COR-L47 (cell line): ENCODE data around the gene CDK5R2.
A peak's percentile ranks its signal among the peaks of the same experiment; 100 is the strongest.

Experiments used
- DNase-seq: peaks from one replicate; lab custom pipeline; 2025; lab: John Stamatoyannopoulos, UW

CDK5R2 gene

DNA sequence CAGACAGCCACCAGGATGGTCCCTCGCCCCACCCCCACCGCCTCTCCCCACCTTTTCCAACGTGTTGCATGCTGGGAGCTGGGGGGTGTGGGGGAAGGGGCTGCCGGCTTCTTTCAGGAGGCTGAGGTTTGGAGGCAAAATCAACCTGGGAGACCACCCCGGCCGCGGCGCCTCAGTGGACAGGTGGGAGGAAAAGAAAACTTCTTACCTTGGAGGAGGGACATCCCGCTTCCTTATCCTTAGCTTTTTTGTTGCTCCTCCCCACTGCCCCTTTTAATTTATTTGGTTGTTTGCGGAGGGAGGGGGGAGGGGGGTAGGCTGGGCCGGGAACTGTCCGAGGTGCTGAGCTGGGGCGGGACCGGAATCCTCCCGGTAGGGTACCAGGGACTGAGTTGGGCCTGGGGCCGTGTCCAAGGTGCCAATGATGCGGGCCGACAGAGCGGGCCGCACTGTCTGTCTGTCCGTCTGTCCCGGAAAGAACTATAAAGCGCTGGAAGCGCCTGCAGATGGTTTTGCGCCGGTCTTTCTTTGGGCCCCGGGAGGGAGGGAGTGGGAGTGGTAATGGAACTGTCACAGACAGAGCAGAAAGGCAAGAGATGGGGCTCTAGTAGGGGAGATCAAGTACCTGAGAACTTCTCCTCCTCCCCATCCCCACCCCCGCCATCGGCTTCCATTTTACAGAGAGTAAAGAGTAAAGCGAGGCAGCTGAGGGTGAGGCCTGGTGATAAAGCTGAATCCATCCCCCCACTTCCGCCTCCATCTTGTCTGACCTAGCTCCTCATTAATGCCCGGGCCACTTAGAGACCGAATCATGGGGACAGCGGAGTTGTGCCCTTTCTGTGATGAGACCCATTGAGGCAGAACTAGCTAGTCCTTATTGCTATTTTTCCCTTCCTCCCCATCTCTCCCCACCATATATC, 2.4 kb downstream of the CDK5R2 start:
- peak; percentile 63 for DNase-seq

DNA sequence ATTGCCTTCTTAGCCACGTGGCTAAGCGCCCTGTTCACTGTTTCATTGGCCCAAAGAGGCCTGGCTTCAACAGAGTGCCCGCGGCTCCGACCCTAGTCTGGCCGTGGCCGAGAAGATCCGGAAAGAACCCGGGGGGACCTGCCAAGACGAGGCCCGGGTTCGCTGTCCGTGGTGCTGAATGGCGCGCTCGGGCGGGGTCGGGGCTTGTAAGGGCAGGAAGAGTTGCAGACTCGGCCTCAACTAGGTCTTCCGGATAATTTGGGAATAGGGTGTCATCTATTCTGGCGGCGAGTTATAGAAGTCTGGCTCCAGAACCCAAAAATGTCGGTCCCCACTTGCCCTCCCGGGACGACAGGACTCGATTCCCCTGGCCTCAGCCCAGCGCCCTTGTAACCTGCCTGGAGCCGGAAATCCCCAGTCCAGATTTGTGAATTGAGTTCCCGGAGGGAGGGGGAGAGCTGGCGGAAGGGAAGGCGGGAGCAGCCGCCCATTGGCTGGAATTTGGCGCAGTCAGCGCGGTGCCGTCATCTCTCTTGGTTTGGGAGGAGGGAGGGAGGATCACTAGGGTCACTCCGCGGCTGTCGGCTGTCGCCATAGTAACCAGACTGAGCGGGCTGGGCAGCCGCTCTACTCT, 3.5 kb downstream of the CDK5R2 start:
- peak; percentile 96 for DNase-seq

DNA sequence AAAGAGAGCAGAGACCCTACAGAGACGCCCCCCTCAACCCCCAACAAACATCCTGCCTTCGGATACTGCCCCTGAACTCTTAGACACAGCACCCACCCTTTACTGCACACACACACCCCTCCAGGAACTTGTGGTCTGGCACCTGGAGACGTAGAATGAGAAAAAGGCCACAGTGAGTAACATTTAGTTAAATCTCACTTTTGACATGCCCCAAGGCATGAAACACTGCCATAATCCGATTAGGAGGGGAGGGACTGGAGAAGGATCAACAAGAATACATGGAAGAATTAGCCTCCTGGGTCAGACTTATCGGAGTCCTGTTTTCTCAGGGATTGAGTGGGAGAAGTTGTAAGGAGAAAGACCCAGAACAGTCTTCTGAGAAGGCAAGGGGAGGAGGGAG, 4.1 kb downstream of the CDK5R2 start:
- DNase-seq = no peak

DNA sequence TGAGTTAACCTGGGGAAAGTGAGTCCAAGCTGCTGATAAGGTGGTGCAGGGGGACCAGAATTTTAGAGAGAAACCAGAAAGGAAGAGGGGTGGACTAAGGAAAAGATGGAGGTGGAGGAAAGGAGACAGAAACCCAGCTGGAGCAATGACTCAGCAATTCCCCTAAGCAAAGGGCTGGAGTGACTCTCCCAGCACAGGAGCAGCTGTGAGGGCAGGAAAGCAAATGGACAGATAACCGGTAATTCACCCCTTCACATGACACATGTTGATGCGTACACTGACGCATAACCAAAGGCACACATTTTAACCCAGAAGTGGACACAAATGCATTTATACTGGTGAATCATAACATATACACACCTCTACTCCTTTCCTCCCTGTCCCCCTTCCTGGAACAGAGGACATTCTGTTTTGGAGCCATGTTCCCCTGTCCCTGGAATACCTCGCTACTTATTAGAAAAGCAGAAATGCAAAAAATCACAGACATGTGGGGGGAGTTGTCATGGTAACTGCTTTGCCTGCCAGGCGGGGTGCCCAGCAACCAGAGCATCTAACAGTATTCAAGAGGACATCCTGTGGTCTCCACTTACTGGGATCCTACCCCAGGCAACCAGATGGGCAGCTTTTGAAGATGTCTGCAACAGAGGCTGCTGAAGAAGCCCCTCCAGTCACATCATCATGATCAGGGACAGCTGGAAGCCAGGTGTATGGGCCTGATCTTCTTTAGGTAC, 4.7 kb downstream of the CDK5R2 start:
- DNase-seq = peak; percentile 48

DNA sequence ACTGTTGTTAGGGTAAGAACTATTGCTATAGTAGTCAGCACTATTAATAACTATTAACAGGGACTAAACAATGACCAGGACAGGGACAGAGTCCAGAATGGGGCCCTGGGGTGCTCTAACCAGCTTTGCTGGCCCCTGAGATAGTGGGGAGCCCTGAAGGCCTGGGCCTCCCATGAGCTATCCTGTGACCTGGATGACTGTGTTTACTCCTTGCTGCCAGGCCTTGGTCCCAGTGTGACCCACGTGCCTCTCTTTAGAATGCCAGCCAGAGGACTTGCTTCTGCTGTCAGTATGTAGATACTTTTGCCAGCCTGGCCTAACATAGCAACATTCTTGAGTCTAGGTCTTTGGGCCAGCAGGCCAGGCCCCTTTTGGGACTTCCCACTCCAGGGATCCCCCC, 11.4 kb downstream of the CDK5R2 start:
- DNase-seq = no peak

DNA sequence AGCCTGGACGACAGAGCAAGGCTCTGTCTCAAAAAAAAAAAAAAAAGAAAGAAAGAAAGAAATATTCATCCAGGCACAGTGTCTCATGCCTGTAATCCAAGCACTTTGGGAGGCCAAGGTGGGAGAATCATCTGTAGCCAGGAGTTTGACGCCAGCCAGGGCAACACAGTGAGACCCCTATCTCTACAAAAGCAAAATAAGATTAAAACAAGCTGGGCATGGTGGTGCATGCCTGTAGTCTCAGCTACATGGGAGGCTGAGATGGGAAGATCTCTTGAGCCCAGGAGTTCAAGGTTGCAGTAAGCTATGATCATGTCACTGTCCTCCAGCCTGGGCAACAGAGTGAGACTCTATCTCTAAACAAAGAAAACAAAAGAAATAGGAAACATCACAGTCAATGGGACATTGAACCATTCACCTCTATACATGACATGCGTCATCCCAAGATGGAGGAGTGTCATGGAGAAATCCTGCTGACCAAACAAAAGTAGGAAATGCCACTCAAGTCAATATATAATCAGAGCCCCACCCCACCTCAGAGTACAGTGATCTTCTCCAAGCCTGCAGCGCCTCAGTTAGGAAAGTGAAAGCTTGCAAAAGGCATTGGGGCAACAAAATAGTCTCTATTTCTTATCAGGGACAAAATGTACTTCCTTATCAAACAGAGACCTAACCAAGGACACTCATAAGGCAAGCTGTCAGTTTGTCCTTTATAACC, 15.8 kb downstream of the CDK5R2 start:
- no peak for DNase-seq

DNA sequence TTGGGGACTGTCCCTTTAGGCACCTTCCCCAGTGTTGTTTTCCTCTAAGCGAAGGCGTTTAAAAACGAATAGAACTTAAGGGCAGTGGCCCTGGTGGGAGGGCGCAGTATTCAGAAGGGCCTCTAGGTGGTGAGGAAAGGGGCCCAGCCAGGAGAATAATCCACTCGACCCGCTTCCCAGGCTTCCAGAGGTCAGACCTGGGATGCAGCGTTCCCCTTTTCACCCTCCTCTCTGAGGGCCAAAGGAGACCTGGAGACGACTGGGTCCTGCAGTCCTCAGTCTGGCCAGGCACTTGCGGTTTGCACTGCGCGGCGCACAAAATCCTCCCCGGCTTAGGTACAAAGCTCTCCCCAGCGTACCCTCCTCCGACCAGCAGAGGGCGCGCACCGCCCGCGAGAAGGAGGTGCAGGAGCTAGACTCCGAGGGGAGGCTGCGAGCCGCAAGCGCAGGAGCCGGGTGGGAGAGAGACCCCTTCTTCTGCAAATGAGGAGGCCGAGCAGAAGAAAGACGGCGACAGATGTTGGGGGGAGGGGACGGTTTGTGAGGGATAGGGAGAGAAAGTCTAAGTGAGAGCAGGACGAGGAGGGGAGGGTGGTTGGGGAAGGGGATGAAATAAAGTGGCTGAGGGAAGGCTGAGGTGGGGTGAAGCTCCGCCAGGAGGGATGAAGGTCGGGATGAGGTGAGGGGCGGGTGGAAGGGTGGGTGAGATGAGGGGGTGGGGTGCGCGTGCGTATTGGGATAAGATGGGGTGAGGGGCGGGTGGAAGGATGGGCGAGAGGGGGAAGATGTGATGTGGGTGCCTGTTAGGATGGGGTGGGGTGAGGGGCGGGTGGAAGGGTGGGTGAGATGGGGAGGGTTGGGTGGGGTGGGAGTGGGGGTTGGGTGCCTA, 20.6 kb downstream of the CDK5R2 start:
- DNase-seq = peak; percentile 76

DNA sequence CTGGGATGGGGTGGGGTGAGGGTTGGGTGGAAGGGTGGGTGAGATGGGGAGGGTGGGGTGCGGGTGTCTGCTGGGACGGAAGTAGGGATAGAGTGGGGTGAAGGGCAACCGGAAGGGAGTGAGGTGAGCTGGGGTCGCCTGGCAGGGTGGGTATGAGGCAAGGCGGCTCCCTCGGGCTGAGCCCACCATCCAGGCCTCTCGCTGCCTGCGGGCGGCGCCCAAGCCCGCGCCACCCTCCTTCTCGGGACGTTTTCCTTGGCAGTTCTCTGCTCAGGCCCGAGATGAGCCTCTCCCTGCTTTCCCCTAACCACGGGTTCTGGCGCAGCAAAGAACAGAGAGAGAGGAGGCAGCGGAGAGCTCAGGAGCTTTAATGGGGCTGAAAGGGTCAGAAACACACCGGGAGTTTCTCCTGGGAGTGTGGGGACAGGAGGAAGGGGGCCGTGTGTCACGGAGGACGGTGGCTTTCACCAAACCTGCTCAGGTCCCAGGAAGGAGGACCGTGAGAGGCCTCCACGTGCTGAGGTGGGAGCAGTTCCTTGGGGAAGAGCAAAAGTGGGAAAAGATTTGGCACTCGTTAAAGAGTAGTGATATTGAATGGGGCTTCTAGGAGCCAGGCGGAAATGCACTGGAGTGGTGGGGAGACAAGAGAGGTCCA, 21.4 kb downstream of the CDK5R2 start:
- DNase-seq = no peak

DNA sequence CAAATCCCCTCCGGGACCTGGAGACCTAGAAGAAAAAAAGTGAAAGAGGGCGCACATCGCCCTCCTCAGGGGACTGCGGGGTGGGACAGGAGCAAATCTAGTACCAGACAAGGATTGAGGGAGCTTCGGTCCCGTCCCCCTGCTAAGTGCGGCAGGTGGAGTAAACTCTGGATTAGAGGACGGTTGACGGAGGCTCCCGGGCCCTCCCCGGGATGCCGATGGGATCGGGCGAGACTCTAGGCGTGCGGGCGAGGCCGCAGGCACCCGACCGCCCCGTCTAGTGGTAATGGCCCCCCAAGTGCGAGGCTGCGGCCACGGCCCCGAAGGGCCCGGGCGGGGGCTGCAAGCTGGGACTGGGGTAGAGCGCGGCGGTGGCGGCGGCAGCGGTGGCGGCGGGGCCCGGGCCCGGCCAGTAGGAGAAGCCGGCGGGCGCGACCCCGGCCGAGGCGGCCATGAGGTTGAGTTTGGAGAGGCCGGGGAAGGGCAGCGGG, 22.0 kb downstream of the CDK5R2 start:
- DNase-seq = no peak

DNA sequence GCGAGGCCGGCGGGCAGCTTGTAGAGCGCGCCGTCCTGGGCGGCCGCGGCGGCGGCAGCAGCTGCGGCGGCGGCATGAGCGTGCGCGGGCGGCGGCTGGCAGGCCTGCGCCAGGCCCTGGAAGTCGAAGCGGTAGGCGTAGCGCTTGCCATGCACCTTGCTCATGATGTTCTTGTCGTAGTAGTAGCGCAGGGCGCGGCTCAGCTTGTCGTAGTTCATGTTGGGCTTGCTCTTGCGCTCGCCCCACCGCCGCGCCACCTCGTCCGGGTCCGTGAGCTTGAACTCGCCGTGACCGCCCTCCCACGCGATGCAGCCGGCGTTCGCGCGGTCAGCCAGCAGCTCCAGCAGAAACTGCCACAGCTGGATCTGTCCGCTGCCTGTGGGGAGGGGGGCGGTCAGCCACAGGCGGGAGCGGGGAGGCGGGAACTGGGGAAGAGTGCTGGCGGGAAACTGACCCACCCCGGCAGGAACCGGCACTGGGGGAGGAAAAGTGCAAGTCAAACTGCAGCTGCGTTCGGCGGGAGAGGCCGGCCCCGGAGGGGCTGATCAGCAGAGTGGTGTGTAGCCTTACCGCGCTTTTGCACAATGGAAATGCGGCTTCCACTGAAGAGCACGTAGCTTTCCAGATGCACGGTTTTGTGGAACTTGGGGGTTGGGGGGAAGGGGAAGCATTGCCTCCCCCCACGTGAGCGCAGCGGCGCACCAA, 22.6 kb downstream of the CDK5R2 start:
- no peak for DNase-seq

DNA sequence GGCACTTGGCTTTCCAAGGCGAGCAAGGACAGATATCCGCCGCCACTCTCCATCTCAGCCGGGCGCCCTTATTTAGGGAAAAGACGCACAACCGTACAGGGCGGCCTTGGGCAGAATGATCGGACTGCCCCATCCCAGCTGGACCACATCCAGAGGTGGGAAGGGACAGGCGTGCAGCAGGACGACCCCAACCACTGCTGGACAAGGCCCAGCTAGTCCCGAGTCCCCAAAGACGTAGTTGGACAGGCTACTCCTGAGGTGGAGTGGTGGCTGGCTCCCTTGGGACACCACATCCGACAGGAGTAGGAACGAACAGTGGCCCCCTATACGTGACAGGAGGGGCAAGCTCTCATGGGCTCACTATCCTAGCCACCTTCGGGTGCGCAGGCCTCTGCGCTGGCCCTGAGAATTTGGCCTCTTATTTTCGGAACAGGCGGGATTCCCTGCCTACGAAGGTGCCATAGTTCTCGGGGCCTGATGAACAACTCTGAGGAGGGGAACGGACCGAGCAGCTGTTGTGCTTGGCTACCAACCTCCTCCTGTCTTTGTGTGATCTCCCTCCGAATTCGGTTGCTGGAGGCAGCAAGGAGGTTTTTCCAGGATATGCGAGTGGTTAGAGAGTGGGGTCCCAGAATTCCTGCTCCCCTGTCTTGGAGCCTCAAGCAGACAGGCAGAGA, 23.3 kb downstream of the CDK5R2 start:
- DNase-seq = no peak

DNA sequence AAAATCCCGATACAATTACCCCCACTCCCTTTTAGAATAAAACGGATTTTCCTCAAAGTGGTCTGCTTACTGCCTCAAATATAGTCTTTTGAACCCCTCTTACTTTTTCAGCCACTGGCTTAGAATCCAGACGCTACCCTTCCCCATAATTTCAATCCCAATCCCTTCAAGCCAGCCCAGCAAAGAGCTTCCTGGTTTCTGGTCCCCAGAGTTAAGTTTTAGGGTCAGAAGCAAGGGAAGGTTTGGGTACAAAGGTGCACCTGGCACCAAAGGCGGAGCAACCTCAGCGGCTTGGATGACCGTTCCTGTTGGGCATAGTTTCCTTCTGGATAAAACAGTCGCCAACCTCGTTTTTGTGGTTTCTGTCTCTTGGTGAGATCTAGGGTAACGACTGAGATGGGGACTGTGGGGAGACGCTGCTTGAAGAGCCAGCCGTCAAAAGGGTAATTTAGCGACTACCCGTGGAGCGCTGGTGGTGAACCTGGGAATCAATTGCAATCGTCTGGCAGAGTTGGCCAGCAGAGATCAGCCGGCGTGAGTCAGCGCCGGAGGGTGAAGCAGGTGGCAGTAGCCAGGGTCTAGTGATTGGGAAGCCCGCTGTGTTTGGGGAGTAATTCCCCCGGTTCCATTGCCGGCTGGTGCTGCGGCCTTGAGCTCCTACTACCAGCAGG, 23.9 kb downstream of the CDK5R2 start:
- DNase-seq = no peak

DNA sequence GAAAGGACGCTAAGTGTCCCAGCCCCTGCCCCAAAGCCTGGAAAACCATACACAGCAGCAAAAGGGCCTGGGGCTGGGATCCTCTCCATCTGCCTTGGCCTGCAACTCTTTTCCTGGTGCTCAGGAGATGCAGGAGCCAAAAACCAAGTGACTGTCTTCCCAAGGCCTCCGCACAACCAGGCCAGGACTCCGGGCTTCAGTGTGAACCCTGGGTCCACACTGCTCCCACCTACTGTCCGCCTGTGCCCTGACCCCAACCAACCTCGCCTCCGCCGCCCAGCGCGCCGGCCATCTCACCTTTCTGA, 24.4 kb downstream of the CDK5R2 start:
- DNase-seq = no peak

DNA sequence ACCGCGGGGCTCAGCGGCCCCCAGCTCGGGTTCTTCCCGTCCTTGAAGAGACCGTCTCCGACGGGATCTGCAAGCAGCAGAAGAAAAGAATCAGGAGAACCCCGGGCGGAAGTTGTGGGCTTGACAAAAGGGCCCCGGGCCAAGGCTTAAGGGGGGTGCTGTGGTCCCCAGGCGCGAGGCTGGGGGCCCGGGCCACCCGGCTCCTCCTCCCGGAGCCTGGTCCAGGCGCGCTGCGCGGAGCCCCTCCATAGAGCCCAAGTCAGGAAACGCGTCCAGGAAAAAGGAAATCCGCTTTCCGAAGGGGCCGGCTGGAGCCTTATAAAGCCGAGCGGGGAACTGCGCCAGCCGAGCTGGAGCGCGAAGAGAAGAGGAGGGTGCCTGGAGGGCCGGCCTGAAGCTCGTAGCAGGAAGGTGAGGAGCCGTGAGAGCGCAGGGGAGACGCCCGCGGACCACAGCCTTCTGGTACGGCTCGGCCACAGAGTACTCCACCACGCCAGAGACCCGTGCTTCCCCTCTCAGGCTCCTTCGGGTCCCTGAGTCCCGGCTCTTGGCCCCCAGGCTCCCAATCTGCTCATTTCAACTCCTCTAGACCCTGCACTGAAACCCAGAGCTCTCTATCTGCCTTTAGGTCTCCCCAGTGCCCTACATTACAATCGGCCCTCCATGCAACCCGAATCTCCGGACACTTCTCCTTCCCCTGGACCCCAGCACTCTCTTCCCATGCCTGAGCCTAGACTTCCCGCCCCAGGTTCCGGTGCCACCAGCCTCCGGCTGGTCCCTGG, 25.0 kb downstream of the CDK5R2 start:
- DNase-seq = no peak

DNA sequence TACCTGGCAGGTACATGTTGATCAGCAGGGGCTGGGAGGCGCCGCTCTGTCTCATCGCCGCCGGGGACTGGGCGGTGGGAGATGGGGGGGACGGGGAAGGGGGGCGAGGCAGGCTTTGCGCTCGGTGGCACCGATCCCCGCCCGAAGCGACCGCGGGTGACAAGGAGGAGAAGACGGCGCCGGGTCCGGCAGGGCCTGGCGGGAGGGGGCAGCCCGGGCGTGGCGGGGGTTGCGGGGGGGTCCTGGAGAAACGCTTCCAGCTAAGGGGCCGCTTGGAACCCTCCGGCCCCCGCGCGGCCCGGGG, 25.5 kb downstream of the CDK5R2 start, which contains the start of gene FEV:
TSS of gene FEV (minus strand) at position 164 of the 304 bp plus-strand sequence. CDS start at position 55, 109 bp downstream.
- peak; percentile 44 for DNase-seq

DNA sequence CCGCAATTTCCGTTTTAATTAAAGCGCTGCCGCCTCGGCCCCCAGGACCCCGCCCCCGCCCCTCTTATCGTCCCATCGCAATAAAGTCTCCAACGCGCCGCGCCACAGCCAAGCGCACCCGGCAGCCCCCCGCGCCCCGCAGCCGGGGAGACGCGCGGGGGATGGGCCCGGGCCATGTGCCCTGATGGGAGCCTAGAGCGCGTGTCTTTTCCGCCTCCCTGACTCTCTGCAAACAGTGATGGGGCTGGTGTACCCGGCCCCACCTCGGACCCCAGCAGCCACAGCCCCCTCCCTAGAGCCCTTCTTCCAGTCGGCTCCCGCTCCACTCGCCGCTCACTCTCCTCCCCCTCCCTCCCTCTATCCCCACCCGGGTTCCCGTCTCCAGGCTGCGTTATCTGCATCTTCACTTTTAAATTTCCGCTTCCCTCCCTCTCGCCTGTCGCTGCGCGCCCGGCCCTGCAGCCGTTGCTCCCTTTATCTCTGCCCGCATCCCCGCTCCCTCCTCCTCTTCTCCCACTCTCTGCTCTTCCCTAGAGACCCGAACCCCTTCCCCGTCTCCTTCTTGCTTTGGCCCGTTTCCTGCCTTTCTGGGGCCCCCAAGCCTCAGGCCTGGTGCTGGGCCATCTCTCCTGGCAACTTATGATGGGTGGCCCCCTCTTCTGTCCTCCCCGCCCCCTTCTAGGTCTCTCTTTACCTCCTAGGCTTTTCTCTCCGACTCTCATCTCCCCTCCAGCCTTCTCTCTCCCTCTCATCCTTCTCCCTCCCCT, 26.0 kb downstream of the CDK5R2 start:
- DNase-seq = no peak

DNA sequence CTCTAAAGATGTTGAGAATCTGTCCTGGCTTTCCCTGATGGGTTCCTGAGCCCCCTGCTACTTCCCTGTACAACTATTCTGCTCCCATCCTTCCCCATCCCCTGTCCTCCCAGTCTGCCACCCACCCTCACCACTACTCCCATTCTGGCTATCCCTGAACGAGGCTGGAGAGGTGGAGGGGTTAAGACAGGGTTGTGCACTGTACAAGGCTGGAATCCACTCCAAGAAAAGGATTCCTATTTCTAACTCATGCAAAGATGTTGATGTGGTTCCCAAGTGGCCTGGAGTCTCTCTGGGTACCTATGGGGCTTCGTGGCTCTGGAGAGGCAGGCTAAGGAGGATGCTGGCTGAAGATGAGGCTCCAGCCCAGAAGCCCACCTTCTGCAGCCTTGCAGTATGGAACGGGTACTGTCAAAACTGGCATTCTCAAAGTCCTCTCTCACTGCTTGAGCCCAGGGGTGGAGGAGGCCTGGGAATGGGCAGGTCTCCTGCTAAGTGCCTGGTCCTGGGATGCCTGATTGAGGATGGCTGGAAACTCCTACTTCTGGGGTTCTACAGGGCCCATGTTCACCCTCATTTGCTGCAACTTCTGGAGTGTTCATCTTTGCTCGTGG, 26.8 kb downstream of the CDK5R2 start:
- DNase-seq = no peak
